NOMO-1 treated with DMSO at 0.1 percent for 48 hours (cell line): ENCODE measurements around the gene SGMS1.

Source experiments
- DNase-seq: peaks from one replicate; lab custom pipeline; 2025; ENCODE audit not compliant: unreplicated experiment; lab: John Stamatoyannopoulos, UW

Gene SGMS1

GRCh38 chr10:50404021-50404773, 219.6 kb downstream of the SGMS1 start:
- DNase-seq: no peak

- no peak for DNase-seq
Observed at GRCh38 chr10:50403074-50403473, 220.7 kb downstream of the SGMS1 start.

- no peak for DNase-seq
Observed at GRCh38 chr10:50402466-50402865, 221.3 kb downstream of the SGMS1 start.

DNA sequence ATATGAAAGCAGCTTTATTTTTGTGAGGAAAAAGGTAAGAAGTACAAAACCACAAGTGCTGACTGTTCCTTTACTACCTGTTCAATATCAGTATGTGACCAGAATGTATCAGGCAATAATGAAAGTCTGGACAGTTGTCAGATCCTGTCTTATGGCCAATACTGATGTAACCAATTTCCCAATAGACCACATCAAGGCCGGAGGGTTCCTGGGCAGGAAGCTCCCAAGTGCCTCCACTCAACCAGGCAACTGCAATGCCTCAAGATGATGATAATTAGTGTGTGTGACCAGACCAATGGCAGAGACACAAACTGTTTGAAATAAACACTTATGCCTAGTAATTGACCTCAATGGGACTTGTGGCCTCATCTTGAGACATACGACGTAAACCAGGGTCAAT, 223.1 kb downstream of the SGMS1 start:
- no peak for DNase-seq

- DNase-seq: no peak
Observed at GRCh38 chr10:50398823-50399222, 224.9 kb downstream of the SGMS1 start.

DNA sequence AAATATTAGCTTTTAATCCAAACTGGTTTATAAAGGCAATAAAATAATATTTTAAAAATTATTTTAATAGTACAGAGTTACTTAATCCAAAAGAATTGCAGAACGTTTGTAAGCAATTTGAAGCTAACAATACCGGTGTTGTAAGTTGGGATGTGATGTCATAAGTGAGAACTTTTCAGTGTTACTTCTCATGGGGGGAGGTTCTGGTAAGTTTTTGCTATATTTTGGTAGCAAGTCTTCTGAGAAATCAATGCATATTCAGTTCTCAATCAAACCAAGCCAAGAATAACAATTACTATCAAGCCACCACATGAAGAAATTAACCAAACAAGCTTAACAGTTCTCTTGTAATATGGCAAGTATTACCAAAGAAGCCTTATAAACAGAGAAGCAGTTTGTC, 225.4 kb downstream of the SGMS1 start:
- DNase-seq: no peak

- no peak for DNase-seq
Observed at GRCh38 chr10:50397312-50398140, 226.2 kb downstream of the SGMS1 start.

DNA sequence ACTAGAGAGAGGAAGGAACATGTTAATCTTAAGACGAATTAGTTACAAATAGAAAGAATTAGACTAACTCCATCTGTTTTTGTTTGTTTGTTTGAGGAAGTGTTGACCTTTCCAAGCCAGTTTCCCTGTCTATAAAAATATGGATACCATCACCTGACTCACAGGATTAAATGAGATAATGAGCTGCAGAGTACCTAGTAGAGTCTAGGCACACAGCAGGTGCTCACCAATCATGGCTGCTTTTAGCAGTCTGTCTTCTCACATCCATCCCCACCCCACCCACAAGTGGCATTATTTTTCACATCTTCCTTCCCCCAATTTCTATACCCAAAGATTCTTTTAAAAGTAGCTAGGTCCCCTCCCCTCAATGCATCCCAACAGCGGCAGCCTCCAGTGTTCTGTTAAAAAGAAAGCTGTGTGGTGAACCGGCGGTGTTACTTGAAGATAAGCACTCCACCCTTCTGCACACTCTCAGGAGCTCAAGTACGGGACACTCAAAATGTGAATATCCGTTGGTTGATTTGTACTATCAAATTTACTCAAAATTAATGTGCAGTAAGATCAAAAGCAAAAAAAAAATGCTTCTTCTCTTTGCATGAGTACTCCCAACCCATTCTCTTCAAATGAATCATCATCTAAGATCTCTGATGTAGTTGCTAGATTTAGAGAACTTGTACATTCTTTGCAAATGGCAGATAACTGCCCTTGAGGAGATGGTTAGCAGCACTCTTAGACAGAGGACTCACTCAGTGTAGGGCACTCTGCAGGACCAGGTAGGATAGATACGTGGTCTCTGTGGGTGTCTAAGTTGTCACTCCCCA, 227.1 kb downstream of the SGMS1 start:
- no peak for DNase-seq

- peak; percentile 25 for DNase-seq
Observed at GRCh38 chr10:50395851-50396250, 227.9 kb downstream of the SGMS1 start.

GRCh38 chr10:50395271-50395670, 228.5 kb downstream of the SGMS1 start:
- DNase-seq: peak; percentile 62

DNA sequence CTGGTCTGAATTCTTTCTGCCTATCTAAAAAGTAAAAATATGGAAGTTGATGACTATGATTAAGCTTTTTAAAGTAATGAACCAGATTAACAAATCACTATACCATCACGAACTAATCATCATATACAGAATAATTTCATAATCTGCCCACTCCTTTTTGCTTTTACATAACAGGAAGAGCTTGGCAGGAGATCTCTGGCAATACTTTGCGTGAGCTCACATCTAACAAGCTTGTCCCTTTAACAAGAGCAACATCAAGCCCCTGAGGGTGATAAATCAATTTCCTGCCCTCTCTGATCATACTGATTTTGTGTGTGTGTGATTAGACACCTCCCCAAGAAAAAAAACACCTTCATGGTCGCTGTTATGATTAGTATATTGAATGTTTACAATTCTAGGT, 228.9 kb downstream of the SGMS1 start:
- DNase-seq: peak; percentile 55

DNA sequence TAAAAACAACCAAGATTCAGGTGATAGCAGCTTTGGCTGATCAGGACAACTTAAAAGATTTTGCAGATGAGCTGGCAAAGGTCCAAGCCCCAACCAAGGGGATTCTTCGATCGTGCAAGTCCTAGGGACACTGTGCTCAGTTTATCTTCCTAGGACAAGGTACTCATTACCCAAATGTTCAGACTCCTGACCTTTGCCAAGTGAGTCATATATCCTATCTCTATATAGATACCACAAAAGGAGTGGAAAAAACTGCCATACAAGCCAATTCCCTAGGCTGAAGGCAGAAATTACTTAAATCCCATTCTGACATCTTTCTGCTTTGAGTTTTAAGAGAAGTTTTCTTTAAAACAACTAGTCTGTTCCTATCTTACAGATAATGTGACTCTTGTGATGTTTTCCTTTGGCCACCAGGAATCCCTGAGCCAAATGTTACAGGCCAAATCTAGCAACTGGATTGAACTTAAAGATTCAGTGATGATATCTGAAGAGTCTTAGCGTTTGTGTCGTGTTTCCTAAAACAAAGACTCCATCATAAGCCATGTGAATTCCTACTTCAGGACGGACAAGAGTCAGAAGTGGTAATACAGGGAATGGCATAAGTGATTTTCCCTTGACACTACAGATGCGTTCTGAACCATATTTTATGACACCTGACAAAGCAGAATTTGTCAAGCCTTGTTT, 229.8 kb downstream of the SGMS1 start:
- DNase-seq: no peak

DNA sequence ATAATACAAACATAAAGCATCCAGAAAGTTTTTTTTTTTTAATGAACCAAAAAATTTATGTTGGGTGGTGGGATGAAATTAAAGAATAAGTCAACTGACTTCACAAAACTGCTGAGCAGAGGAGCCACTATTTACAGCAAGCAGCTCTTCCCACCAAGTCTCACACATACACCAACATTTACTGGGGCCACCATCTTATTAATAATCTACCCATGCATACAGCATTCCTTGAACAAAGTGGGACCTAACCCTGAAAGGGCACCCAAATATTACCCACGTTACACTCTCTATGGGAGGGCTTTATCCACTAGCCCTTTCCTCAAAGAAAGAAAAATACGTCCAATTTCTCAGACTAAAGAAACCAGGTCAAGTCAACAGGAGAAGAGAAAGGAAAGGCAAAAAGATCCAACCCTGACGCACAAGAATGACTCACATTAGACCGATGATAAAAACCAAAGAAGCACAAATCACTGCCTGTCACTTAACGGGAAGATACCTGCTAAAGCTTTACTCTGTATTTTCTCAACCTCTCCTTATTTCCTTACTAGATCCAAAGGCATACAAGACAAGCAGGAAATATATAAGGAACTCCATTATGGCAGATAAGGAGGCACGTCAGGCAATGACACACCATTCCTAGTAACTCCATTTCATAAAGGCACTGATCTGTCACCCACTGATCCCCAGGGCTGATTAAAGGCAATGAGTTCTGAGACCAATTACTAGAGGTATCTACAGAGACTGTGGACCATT, 230.6 kb downstream of the SGMS1 start:
- no peak for DNase-seq

- DNase-seq: no peak
Observed at GRCh38 chr10:50392426-50392825, 231.3 kb downstream of the SGMS1 start.

GRCh38 chr10:50390302-50390701, 233.5 kb downstream of the SGMS1 start:
- DNase-seq: no peak

- no peak for DNase-seq
Observed at GRCh38 chr10:50388181-50388580, 235.6 kb downstream of the SGMS1 start.

GRCh38 chr10:50387732-50388073, 236.1 kb downstream of the SGMS1 start:
- peak; percentile 35 for DNase-seq

- no peak for DNase-seq
Observed at GRCh38 chr10:50387007-50387731, 236.6 kb downstream of the SGMS1 start.

DNA sequence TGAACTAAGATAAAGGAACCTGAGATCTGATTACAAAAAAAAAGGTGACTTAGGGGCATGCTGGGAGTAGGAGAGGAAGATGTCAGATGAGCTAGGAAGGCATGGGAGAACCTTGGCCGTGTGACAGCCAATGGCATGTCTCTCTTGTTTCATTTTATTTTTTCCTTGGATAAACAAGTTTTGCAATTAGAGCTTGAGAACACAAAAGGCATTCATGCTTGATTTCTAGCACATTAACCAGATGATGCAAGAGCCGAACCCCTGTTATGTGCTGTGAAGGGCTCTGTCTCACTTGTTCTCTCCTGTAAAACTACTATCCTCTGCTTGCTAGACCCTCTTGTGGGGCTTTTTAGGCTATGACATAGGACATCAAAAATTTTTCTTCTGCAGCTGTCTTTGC, 238.1 kb downstream of the SGMS1 start:
- DNase-seq: no peak

DNA sequence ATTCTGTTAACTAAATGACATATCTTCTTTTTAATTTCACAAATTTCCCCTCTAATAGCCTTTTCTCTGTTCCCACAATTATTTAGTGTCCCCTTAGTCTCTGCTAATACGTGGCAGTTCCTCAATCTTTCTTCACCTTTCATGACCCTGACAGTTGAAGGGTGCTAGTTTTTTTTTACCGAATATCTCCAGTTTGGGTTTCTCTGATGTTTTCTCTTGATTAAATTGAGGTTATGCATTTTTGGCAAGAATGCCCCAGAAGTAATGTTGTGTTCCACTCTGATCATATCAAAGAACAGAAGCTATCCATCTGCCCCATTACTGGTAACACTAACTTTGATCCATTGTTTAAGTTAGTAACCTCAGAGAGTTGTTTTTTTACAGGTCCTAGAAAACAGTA, 238.9 kb downstream of the SGMS1 start:
- no peak for DNase-seq
